Heart right ventricle (tissue), 16 donors: ENCODE measurements around the gene LUZP2. TPM values are rescaled to one million over a fixed set of nuclear protein-coding genes. Genes with fewer than 3 reads are reported as not detected.

ENCODE experiments used
- ATAC-seq, 8 donors: fragments of 200-7000 bp; cut with Tn5 transposase; one replicate each; pipeline ENCODE4 v1.9.1; 2020; ENCODE audit warnings: mild to moderate bottlenecking in 8 of 8, moderate library complexity in 8 of 8, moderate number of reproducible peaks in 1 of 8
- DNase-seq, 2 donors: peaks; one replicate each; pipeline ENCODE4 v3.0.0-alpha.2; 2020
- H3K27ac ChIP-seq, 10 donors: fragments of 200-600 bp; sonication (generic) in 2 of 10; one replicate each; pipeline versions ENCODE4 v1.5.0 to v1.8.0; 2020 to 2022; ENCODE audit warnings: mild to moderate bottlenecking in 3 of 10
- H3K27me3 ChIP-seq, 7 donors: fragments of 200-600 bp; one replicate each; pipeline ENCODE4 v1.8.0; 2021 to 2022; ENCODE audit warnings: mild to moderate bottlenecking in 2 of 7
- H3K36me3 ChIP-seq, 9 donors: fragments of 200-600 bp; sonication (generic) in 1 of 9; one replicate each; pipeline versions ENCODE4 v1.5.0 to v1.8.0; 2020 to 2022; ENCODE audit warnings: mild to moderate bottlenecking in 2 of 9
- H3K4me1 ChIP-seq, 9 donors: fragments of 200-600 bp; sonication (generic) in 1 of 9; one replicate each; pipeline versions ENCODE4 v1.5.0 to v1.8.0; 2020 to 2022; ENCODE audit warnings: mild to moderate bottlenecking in 4 of 9
- H3K4me3 ChIP-seq, 10 donors: fragments of 200-600 bp; sonication (generic) in 2 of 10; one replicate each; pipeline versions ENCODE4 v1.5.0 to v1.8.0; 2020 to 2022; ENCODE audit warnings: mild to moderate bottlenecking in 7 of 10, moderate library complexity in 2 of 10
- H3K9me3 ChIP-seq, 11 donors: fragments of 200-600 bp in 10 of 11; sonication (generic) in 2 of 11; one replicate each; pipeline versions ENCODE4 v1.5.0 to v1.8.0; 2013 to 2022; ENCODE audit warnings: mild to moderate bottlenecking in 2 of 11, control low read depth in 1 of 11, moderate library complexity in 1 of 11
- WGBS, 2 donors: extraction: QIAGEN DNeasy Blood & Tissue Kit; methylation state at CpG; one replicate each; pipeline ENCODE4 v1.1.7; 2013; ENCODE audit warnings: inconsistent platforms in 1 of 2; 5-methylcytosine and 5-hydroxymethylcytosine counted together
- intact Hi-C, 10 donors: fragments of 100-400 bp; cut with DNase I; formaldehyde crosslinking; loops; one replicate each; pipeline versions ENCODE4 v1.11.1 to v1.14.2; 2022
- polyA plus RNA-seq, 2 donors: library from polyadenylated mRNA; stranded (reverse); fragments of 200-250 nt; gene quantifications; one replicate each; pipeline ENCODE4 v1.2.3, GENCODE V29; 2013
- total RNA-seq, 10 donors: library from RNA; stranded (reverse); fragmentation: NEBNext Ultra II Directional in 3 of 10; extraction: Animal tissue kit (Norgen Biotek cat#: 25700) in 3 of 10; gene quantifications; one replicate each; pipeline versions ENCODE4 v1.2.1 to v1.2.4, GENCODE V29; 2021 to 2023
- TF ChIP-seq, protein P1 (sequence below), 9 donors: fragments of 200-600 bp; sonication (generic) in 2 of 9; IDR thresholded peaks; one replicate each; pipeline versions ENCODE4 v1.5.0 to v1.8.0; 2021 to 2022; ENCODE audit warnings: antibody characterized with exemption in 9 of 9, mild to moderate bottlenecking in 5 of 9, moderate library complexity in 1 of 9
- donor health status: Arrhythmogenic right ventricular cardiomyopathy.
- donor health status: ischemic (EF 13 %, LVEDD 7.1; RV severe dilation, severe dysfunction).
- donor health status: healthy with polysubstance abuse.
- donor health status: DM: no; HTN: yes; CAD: no.
- donor health status: DM: no; HTN: no; CAD: no.
- donor health status: ischemic (EF 25% LVEDD 6.9; RV normal size, moderate dysfunction).
- donor health status: ischemic (EF 25% LVEDD 5.7; RV mildly dilated, moderate dysfunction).
- donor health status: healthy.
- donor health status: DM: yes; HTN: yes; CAD: no.
- donor health status: Ischemic cardiomyopathy.
- donor health status: ischemic (EF 35%, LVEDD 5.7; RV mildly dilated, moderate dysfunction).
- donor health status: nonischemic (EF 11% LVEDD 7.7; RV severe dilation, severe dysfunction).
- donor health status: DM: yes; HTN: yes; CAD: no.
- donor health status: PGD.
- donor health status: ischemic (EF 29% LVEDD 5.4; RV normal size, mild dysfunction).
- donor health status: nonischemic (EF 23%, LVEDD 6.1; RV moderate dilation, normal function).

Gene LUZP2
- total and polyA plus RNA-seq, 12 donors = 0.07 to 0.46 (median 0.18) TPM; not detected in 6

DNA sequence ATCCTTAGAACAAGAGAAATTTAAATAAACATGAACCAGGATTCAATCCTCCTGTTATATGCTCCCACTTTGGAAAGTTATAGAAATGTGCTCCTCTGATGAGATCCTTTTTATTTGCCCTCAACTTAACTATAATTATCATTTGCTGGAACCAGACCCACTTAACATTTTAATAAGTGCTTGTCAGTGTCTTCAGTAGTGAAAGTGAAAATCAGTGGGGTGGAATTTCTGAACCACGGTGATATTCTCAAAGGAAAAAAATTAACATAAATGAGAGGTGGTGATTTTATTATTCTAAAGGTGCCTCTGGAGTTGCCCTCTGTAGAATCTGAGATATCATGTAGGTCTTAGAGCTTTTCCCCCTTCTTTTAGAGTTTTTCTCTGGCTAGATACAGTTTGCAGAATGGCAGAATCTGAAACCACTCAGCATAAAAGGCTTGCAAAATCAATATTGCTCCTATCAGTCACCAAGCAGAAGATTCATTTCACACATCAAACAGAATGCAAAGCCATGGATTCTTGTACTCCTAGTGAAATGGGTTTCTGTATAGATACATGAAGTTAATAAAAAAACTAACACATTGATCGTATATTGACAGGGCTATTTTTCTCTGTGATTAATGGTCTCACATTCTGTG is 213.2 kb downstream of the LUZP2 start:
- no peak overlapping the region for H3K4me3 ChIP-seq

DNA sequence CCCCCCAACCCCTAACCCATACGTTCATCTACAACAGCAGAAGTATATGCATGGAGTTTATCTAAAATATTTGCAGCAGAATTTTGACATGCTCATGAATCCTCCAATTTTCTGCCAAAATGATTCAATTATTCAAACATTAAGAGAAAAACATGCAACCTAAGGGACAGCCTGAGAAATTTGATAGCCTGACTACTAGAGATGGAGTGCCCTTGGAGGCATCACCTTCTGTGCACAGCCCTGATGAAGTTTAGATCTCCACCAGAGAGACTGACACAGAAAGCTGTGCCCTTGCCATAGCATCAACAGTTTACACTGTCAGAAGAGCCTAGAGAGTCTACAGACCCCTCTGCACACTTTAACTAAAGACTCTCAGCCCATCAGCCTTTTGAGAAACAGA is 217.7 kb downstream of the LUZP2 start:
- Histone ChIP-seq H3K4me3 (no peak overlapping the region), H3K27me3 (no peaks in the 10 kb centered on the region), H3K27ac (no peak overlapping the region), H3K36me3 (no peaks in the 10 kb centered on the region), H3K9me3 (peaks cover 0 to 4% (median 0%) of the 10 kb centered on the region in 11 donors), H3K4me1 (no peaks in the 10 kb centered on the region)
- WGBS, 2 donors = 73 to 87% methylated on average over 1 of the region's 1 CpG
- ATAC-seq = no peak
- no peak for DNase-seq
- TF ChIP-seq, protein P1, sequence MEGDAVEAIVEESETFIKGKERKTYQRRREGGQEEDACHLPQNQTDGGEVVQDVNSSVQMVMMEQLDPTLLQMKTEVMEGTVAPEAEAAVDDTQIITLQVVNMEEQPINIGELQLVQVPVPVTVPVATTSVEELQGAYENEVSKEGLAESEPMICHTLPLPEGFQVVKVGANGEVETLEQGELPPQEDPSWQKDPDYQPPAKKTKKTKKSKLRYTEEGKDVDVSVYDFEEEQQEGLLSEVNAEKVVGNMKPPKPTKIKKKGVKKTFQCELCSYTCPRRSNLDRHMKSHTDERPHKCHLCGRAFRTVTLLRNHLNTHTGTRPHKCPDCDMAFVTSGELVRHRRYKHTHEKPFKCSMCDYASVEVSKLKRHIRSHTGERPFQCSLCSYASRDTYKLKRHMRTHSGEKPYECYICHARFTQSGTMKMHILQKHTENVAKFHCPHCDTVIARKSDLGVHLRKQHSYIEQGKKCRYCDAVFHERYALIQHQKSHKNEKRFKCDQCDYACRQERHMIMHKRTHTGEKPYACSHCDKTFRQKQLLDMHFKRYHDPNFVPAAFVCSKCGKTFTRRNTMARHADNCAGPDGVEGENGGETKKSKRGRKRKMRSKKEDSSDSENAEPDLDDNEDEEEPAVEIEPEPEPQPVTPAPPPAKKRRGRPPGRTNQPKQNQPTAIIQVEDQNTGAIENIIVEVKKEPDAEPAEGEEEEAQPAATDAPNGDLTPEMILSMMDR (IDR thresholded peaks at IDR 0.05) = no peak
- intact Hi-C loops = no loop called here

More for the DNA sequence above, 213.2 kb downstream of the LUZP2 start:
- no peaks in the 10 kb centered on the region for H3K27me3 ChIP-seq
- no peaks in the 10 kb centered on the region for H3K4me1 ChIP-seq
- 47 to 58% methylated on average over 2 of the region's 2 CpGs for WGBS, 2 donors
- no peak overlapping the region for H3K27ac ChIP-seq
- ATAC-seq = no peak
- TF ChIP-seq, protein P1 (IDR thresholded peaks at IDR 0.05) = no peak
- H3K36me3 ChIP-seq = no peaks in the 10 kb centered on the region
- H3K9me3 ChIP-seq = peaks cover 0 to 7% (median 0%) of the 10 kb centered on the region in 11 donors
- intact Hi-C loops = no loop called here
- no peak for DNase-seq

DNA sequence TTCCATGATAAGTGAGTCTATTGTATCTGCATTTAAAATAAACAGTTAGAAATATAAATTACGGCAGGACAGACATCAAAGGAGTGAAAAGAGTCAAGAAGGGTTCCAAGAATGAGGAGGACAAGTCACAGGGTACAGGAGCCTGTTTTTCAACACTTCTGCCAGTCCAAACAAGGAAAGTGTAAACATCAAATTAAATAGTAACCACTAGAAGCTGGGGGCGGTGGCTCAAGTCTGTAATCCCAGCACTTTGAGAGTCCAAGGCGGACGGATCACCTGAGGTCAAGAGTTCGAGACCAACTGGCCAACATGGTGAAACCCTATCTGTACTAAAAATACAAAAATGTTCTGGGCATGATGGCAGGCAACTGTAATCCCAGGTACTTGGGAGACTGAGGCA is 219.6 kb downstream of the LUZP2 start:
- no peaks in the 10 kb centered on the region for H3K4me1 ChIP-seq
- H3K27ac ChIP-seq = no peak overlapping the region
- TF ChIP-seq, protein P1 (IDR thresholded peaks at IDR 0.05) = no peak
- intact Hi-C loops = no loop called here
- H3K36me3 ChIP-seq = no peaks in the 10 kb centered on the region
- no peak overlapping the region for H3K4me3 ChIP-seq
- DNase-seq = no peak
- no peaks in the 10 kb centered on the region for H3K27me3 ChIP-seq
- H3K9me3 ChIP-seq = peaks cover 0 to 4% (median 0%) of the 10 kb centered on the region in 11 donors
- WGBS, 2 donors = 87 to 88% methylated on average over 5 of the region's 5 CpGs
- ATAC-seq = no peak

DNA sequence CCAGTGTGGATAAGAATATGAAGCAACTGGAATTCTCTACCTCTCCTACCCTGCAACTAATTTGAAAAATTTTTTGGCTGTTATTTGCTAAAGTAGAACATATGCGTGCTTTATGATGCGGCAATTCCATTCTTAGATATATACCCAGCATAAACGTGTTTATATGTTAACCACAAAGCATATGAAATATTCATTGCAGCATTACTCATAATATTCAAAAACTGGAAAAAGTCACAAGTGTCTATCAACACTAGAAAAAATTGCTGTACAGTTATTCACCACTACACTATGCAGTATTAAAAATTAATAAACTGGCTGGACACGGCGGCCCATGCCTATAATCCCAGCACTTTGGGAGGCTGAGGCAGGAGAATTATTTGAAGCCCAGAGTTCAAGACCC is 226.4 kb downstream of the LUZP2 start:
- Histone ChIP-seq H3K36me3 (no peaks in the 10 kb centered on the region), H3K27ac (no peak overlapping the region), H3K9me3 (no peaks in the 10 kb centered on the region), H3K27me3 (no peaks in the 10 kb centered on the region), H3K4me1 (no peaks in the 10 kb centered on the region), H3K4me3 (no peak overlapping the region)
- WGBS, 2 donors = 92 to 94% methylated on average over 5 of the region's 5 CpGs
- no peak for ATAC-seq
- intact Hi-C loops = no loop called here
- no peak for DNase-seq
- TF ChIP-seq, protein P1 (IDR thresholded peaks at IDR 0.05) = no peak
